ENCODE measurements around the gene ISOC2. TPM values are rescaled to one million over a fixed set of nuclear protein-coding genes. Genes with fewer than 3 reads are reported as not detected.
"Not testable (repeated sequence)": the region's sequence is repeated elsewhere in the genome, so short reads cannot be mapped to it uniquely, and the experiment has no call there.

The ISOC2 gene
- total RNA-seq, 1 donor from 2014 or later = 25.3 TPM

GRCh38 chr19:55449469-55449868, 12.0 kb downstream of the ISOC2 start:
- Histone ChIP-seq H3K27me3 (peaks cover 34% of the 10 kb centered on the region), H3K4me3 (no peak overlapping the region), H3K27ac (no peak overlapping the region), H3K4me1 (peaks cover 11% of the 10 kb centered on the region), H3K36me3 (no peaks in the 10 kb centered on the region), H3K9me3 (no peaks in the 10 kb centered on the region)
- TF ChIP-seq CTCF (IDR thresholded peaks at IDR 0.05) = no peak
- intact Hi-C loops (cut with DNase I) = no loop called here
- DNase-seq (no peak), ATAC-seq (no peak)

- H3K27ac ChIP-seq; ATAC-seq; intact Hi-C loops (cut with DNase I); H3K4me3 ChIP-seq; H3K36me3 ChIP-seq; H3K9me3 ChIP-seq; DNase-seq: not testable (repeated sequence)
- Histone ChIP-seq H3K4me1 (peaks cover 11% of the 10 kb centered on the region), H3K27me3 (peaks cover 46% of the 10 kb centered on the region)
Measured at GRCh38 chr19:55448175-55448490, 13.3 kb downstream of the ISOC2 start.

- Histone ChIP-seq H3K4me3 (no peak overlapping the region), H3K36me3 (no peaks in the 10 kb centered on the region), H3K27me3 (peaks cover 43% of the 10 kb centered on the region), H3K4me1 (peaks cover 11% of the 10 kb centered on the region), H3K27ac (no peak overlapping the region), H3K9me3 (no peaks in the 10 kb centered on the region)
- no peak for DNase-seq
- intact Hi-C loops (cut with DNase I) = no loop called here
- TF ChIP-seq CTCF (IDR thresholded peaks at IDR 0.05) = no peak
- no peak for ATAC-seq
Measured at GRCh38 chr19:55447421-55448174, 13.8 kb downstream of the ISOC2 start.

- no peaks in the 10 kb centered on the region for H3K36me3 ChIP-seq
- H3K4me1 ChIP-seq = peaks cover 2% of the 10 kb centered on the region
- no peak overlapping the region for H3K27ac ChIP-seq
- H3K4me3 ChIP-seq = no peak overlapping the region
- DNase-seq (no peak), ATAC-seq (no peak)
- no peaks in the 10 kb centered on the region for H3K9me3 ChIP-seq
- no peak for TF ChIP-seq CTCF (IDR thresholded peaks at IDR 0.05)
- intact Hi-C loops (cut with DNase I) = no loop called here
- peaks cover 41% of the 10 kb centered on the region for H3K27me3 ChIP-seq
Measured at GRCh38 chr19:55446060-55446459, 15.4 kb downstream of the ISOC2 start.

GRCh38 chr19:55444646-55445045, 16.8 kb downstream of the ISOC2 start:
- DNase-seq = no peak
- peaks cover 3% of the 10 kb centered on the region for H3K4me1 ChIP-seq
- no peaks in the 10 kb centered on the region for H3K9me3 ChIP-seq
- ATAC-seq = no peak
- no peak overlapping the region for H3K27ac ChIP-seq
- no peaks in the 10 kb centered on the region for H3K36me3 ChIP-seq
- peaks cover 53% of the 10 kb centered on the region for H3K27me3 ChIP-seq
- no peak for TF ChIP-seq CTCF (IDR thresholded peaks at IDR 0.05)
- intact Hi-C loops (cut with DNase I) = no loop called here
- no peak overlapping the region for H3K4me3 ChIP-seq

- H3K9me3 ChIP-seq = no peaks in the 10 kb centered on the region
- H3K27me3 ChIP-seq = peaks cover 53% of the 10 kb centered on the region
- peaks cover 3% of the 10 kb centered on the region for H3K4me1 ChIP-seq
- DNase-seq = no peak
- TF ChIP-seq CTCF (IDR thresholded peaks at IDR 0.05) = no peak
- no peak overlapping the region for H3K27ac ChIP-seq
- H3K4me3 ChIP-seq = no peak overlapping the region
- ATAC-seq = no peak
- intact Hi-C loops (cut with DNase I) = no loop called here
- no peaks in the 10 kb centered on the region for H3K36me3 ChIP-seq
Measured at GRCh38 chr19:55443824-55444480, 17.5 kb downstream of the ISOC2 start.
